Measurements from ENCODE around the gene NLN. TPM values are rescaled to one million over a fixed set of nuclear protein-coding genes. Genes with fewer than 3 reads are reported as not detected.

NLN gene
- total and polyA plus RNA-seq, 12 donors = 0.77 to 14.1 (median 6.9) TPM

DNA sequence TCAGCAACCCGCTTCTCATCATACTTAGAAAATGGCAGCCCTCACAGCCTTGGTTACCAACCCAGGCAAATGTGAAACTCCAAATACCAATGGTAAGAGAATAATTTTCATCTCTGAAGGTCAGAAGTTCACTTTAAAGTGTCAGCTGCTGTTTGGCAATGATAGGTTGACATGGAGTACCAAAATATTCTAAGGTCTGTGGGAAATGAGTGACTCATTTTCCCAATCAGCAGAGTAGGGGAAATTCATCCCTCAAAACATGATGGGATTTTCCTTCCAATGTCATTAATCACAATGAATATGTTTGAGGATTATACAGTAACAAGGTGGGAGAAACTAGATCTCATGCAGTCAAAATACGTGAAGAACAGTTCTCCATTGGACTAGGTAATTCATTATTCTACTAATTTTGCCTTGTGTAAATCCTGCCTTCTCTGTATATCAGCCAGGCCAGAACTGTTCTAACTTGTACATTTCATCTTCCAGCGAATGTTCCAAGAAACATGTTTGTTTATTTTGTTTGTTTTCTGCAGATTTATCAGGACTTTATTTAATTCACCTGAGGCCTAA lies 151.3 kb downstream of the NLN start:
- Histone ChIP-seq H3K27ac (no peak overlapping the region), H3K9me3 (replicated peaks in 1 of 3) (no peaks in the 10 kb centered on the region), H3K4me3 (no peak overlapping the region), H3K27me3 (no peaks in the 10 kb centered on the region), H3K4me1 (replicated peaks in 1 of 2) (no peaks in the 10 kb centered on the region), H3K36me3 (replicated peaks in 1 of 2) (no peaks in the 10 kb centered on the region)
- 85 to 92% (median 88%) methylated on average over 3 of the region's 3 CpGs for WGBS, 4 donors
- no peak for DNase-seq
- intact Hi-C loops (cut with DNase I) = no loop called here
- TF ChIP-seq POLR2A (IDR thresholded peaks at IDR 0.05) = no peak
- TF ChIP-seq, protein P1, sequence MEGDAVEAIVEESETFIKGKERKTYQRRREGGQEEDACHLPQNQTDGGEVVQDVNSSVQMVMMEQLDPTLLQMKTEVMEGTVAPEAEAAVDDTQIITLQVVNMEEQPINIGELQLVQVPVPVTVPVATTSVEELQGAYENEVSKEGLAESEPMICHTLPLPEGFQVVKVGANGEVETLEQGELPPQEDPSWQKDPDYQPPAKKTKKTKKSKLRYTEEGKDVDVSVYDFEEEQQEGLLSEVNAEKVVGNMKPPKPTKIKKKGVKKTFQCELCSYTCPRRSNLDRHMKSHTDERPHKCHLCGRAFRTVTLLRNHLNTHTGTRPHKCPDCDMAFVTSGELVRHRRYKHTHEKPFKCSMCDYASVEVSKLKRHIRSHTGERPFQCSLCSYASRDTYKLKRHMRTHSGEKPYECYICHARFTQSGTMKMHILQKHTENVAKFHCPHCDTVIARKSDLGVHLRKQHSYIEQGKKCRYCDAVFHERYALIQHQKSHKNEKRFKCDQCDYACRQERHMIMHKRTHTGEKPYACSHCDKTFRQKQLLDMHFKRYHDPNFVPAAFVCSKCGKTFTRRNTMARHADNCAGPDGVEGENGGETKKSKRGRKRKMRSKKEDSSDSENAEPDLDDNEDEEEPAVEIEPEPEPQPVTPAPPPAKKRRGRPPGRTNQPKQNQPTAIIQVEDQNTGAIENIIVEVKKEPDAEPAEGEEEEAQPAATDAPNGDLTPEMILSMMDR (IDR thresholded peaks at IDR 0.05) = no peak

GRCh38 chr5:65874241-65874640 lies 152.2 kb downstream of the NLN start:
- Histone ChIP-seq H3K36me3 (replicated peaks in 1 of 2) (no peaks in the 10 kb centered on the region), H3K4me1 (replicated peaks in 1 of 2) (no peaks in the 10 kb centered on the region), H3K9me3 (replicated peaks in 1 of 3) (no peaks in the 10 kb centered on the region), H3K27me3 (no peaks in the 10 kb centered on the region), H3K4me3 (no peak overlapping the region), H3K27ac (no peak overlapping the region)
- 74 to 84% (median 78%) methylated on average over 3 of the region's 3 CpGs for WGBS, 4 donors
- intact Hi-C loops (cut with DNase I) = no loop called here
- TF ChIP-seq POLR2A (IDR thresholded peaks at IDR 0.05) = no peak
- TF ChIP-seq, protein P1 (IDR thresholded peaks at IDR 0.05) = no peak
- no peak for DNase-seq

DNA sequence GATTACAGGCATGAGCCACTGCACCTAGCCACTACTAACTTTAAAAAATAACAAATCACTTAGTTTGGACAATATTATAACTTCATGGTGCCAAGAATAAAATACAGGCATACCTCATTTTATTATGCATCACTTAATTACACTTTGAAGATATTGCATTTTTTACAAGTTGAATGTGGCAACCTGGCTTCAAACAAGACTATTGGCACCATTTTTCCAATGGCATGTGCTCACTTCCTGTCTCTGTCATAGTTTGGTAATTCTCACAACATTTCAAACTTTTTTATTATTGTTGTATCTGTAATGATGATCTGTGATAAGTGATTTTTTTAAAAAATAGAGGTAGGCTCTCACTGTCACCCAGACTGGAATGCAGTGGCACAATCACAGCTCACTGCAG lies 154.5 kb downstream of the NLN start:
- no peak for TF ChIP-seq POLR2A (IDR thresholded peaks at IDR 0.05)
- TF ChIP-seq, protein P1 (IDR thresholded peaks at IDR 0.05) = no peak
- DNase-seq = no peak
- Histone ChIP-seq H3K27me3 (no peaks in the 10 kb centered on the region), H3K9me3 (replicated peaks in 1 of 3) (no peaks in the 10 kb centered on the region), H3K27ac (no peak overlapping the region), H3K4me3 (no peak overlapping the region), H3K4me1 (replicated peaks in 1 of 2) (no peaks in the 10 kb centered on the region), H3K36me3 (replicated peaks in 1 of 2) (no peaks in the 10 kb centered on the region)
- intact Hi-C loops (cut with DNase I) = no loop called here

DNA sequence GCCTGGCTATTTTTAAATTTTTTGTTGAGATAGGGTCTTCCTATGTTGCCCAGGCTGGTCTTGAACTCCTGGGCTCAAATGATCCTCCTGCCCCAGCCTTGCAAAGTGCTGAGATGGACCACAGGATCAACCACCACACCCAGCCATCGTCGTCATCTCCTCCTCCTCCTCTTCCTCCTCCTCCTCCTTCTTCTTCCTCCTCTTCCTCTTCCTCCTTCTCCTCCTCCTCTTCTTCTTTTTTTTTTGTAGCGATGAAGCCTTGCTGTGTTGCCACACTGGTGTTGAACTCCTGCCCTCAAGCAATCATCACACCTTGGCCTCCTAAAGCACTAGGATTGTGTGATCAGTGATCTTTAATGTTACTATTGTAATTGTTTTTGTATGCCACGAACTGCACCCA lies 155.0 kb downstream of the NLN start:
- intact Hi-C loops (cut with DNase I) = no loop called here
- DNase-seq = no peak
- Histone ChIP-seq H3K36me3 (replicated peaks in 1 of 2) (no peaks in the 10 kb centered on the region), H3K4me1 (replicated peaks in 1 of 2) (no peaks in the 10 kb centered on the region), H3K4me3 (no peak overlapping the region), H3K27ac (no peak overlapping the region), H3K27me3 (no peaks in the 10 kb centered on the region), H3K9me3 (replicated peaks in 1 of 3) (no peaks in the 10 kb centered on the region)
- 72 to 84% (median 81%) methylated on average over 4 of the region's 4 CpGs for WGBS, 4 donors
- TF ChIP-seq POLR2A (IDR thresholded peaks at IDR 0.05) = no peak
- TF ChIP-seq, protein P1 (IDR thresholded peaks at IDR 0.05) = no peak

Other genes starting within 250 kb of the NLN start
- 10 to 100 TPM in 1 of 9 donors, 1 to 10 TPM in 4, under 1 TPM in 4; 0.54 to 11.9 (median 1.0) TPM for gene ADAMTS6, start 240.3 kb upstream of the NLN start, total RNA-seq
- gene ADAMTS6, start 240.3 kb upstream of the NLN start, polyA plus RNA-seq = under 1 TPM; 0.24 to 0.91 (median 0.72) TPM
- 10 to 100 TPM in 1 of 9 donors, 1 to 10 TPM in 5, under 1 TPM in 2, not detected in 1; 0.69 to 13.7 (median 1.4) TPM for gene CENPK, start 159.0 kb upstream of the NLN start, total RNA-seq
- 1 to 10 TPM in 1 of 3 donors, under 1 TPM in 2; 0.32 to 3.1 (median 0.77) TPM for gene CENPK, start 159.0 kb upstream of the NLN start, polyA plus RNA-seq
- 100 to 1,000 TPM in 1 of 9 donors, 10 to 100 TPM in 8; 15.3 to 181 (median 26.5) TPM for gene PPWD1, start 158.9 kb upstream of the NLN start, total RNA-seq
- gene PPWD1, start 158.9 kb upstream of the NLN start, polyA plus RNA-seq = 10 to 100 TPM; 24.8 to 32.7 (median 30.4) TPM
- gene TRIM23, start 97.9 kb upstream of the NLN start, total RNA-seq = 10 to 100 TPM; 12.8 to 32.2 (median 19.3) TPM
- 10 to 100 TPM in 1 of 3 donors, 1 to 10 TPM in 2; 4.2 to 14.1 (median 4.7) TPM for gene TRIM23, start 97.9 kb upstream of the NLN start, polyA plus RNA-seq
- gene SHLD3, start 97.2 kb upstream of the NLN start, total RNA-seq = 10 to 100 TPM in 1 of 9 donors, 1 to 10 TPM in 8; 1.0 to 11.7 (median 2.9) TPM
- gene SHLD3, start 97.2 kb upstream of the NLN start, polyA plus RNA-seq = 1 to 10 TPM; 2.8 to 5.5 (median 3.9) TPM
- gene TRAPPC13, start 97.2 kb upstream of the NLN start, total RNA-seq = 10 to 100 TPM in 8 of 9 donors, 1 to 10 TPM in 1; 9.8 to 53.6 (median 18.2) TPM
- 10 to 100 TPM; 14.9 to 26.9 (median 19.5) TPM for gene TRAPPC13, start 97.2 kb upstream of the NLN start, polyA plus RNA-seq
- gene SGTB, start 96 bp upstream of the NLN start, total RNA-seq = 1 to 10 TPM; 1.1 to 7.1 (median 4.3) TPM
- gene SGTB, start 96 bp upstream of the NLN start, polyA plus RNA-seq = 1 to 10 TPM; 1.0 to 4.2 (median 1.7) TPM
- gene ERBIN, start 204.4 kb downstream of the NLN start, total RNA-seq = 10 to 100 TPM; 29.3 to 74.0 (median 50.5) TPM
- 10 to 100 TPM; 10.7 to 48.7 (median 15.0) TPM for gene ERBIN, start 204.4 kb downstream of the NLN start, polyA plus RNA-seq

All from adrenal gland (tissue), 12 donors.